ENCODE data around the gene SCG2. TPM values are rescaled to one million over a fixed set of nuclear protein-coding genes. Genes with fewer than 3 reads are reported as not detected.

SCG2 gene
- total RNA-seq, 1 donor from 2014 or later = 2.0 TPM

DNA sequence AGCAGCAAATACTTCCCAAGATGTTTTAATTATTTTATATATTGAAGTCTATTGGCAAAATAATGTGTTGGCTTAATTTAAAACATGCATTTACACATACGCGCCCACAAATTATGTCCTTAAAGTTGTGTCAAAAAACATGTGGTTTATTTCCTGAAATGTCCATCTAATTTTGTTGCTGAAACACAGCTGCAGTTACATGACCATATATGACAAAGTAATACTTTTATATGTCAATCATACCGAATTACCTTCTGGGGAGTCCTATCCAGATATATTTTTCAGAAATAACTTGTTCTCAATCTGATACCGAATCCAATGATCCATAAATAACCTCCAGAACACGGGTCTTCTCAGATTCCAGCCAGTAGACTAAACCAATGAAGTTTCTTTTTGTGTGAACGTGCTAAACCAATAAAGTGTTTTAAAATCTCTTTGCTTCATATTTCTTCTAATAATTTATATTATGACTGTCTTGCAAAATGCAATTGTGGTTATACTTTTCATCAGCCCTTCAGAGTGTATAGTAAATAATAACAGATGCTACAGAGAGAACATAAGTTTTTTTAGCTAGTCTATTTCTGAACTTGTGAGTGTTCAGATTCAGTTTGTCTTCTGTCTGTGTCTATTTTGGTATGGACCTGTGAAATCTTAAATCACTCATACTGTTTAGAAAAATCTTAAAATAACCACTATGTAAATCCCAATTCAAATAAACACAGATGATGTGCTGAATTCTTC is 2.4 kb downstream of the SCG2 start:
- no peaks in the 10 kb centered on the region for H3K9me3 Mint-ChIP-seq
- no peaks in the 10 kb centered on the region for H3K36me3 Mint-ChIP-seq
- H3K27ac Mint-ChIP-seq = no peak overlapping the region
- H3K4me1 Mint-ChIP-seq = peaks cover 2% of the 10 kb centered on the region
- no peak for DNase-seq (ENCODE audit: low spot score in 2 of 2, unreplicated experiment in 2 of 2)
- H3K27me3 Mint-ChIP-seq (ENCODE audit: low read depth) = peaks cover 27% of the 10 kb centered on the region
- no peak overlapping the region for H3K4me3 Mint-ChIP-seq
- TF ChIP-seq, protein P1, sequence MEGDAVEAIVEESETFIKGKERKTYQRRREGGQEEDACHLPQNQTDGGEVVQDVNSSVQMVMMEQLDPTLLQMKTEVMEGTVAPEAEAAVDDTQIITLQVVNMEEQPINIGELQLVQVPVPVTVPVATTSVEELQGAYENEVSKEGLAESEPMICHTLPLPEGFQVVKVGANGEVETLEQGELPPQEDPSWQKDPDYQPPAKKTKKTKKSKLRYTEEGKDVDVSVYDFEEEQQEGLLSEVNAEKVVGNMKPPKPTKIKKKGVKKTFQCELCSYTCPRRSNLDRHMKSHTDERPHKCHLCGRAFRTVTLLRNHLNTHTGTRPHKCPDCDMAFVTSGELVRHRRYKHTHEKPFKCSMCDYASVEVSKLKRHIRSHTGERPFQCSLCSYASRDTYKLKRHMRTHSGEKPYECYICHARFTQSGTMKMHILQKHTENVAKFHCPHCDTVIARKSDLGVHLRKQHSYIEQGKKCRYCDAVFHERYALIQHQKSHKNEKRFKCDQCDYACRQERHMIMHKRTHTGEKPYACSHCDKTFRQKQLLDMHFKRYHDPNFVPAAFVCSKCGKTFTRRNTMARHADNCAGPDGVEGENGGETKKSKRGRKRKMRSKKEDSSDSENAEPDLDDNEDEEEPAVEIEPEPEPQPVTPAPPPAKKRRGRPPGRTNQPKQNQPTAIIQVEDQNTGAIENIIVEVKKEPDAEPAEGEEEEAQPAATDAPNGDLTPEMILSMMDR (IDR thresholded peaks at IDR 0.05; ENCODE audit: unreplicated experiment) = no peak

DNA sequence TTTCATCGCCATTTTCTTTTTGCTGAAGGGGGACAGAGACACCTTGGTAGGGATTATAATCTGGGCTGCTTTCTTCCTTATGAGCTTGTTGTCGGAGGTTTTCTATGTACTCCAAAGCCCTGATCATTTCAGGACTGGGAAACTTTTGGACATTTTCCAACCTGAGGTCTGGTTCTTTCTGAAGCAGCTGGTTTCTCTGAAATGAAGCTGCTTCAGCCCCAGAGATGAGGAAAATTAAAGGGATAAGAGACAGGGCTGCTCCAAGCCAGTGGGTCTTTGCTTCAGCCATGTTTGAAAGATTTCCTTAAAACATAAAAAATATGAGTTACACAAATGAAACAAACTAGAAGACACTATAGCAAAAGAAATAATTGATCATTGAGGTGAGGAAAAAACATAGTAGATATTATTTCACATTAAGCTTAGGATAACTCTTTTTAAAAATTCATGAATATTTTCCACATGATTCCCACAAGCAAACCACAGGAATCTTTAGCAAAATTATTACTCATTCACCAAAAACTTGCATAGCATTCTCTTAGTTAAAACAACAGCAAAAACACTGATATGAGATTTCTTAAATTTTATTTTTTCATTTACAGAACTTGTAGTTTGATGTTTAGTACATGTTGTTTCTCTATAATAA is 3.0 kb downstream of the SCG2 start:
- no peaks in the 10 kb centered on the region for H3K9me3 Mint-ChIP-seq
- H3K4me3 Mint-ChIP-seq = no peak overlapping the region
- TF ChIP-seq, protein P1 (IDR thresholded peaks at IDR 0.05; ENCODE audit: unreplicated experiment) = no peak
- peaks cover 2% of the 10 kb centered on the region for H3K4me1 Mint-ChIP-seq
- no peak overlapping the region for H3K27ac Mint-ChIP-seq
- H3K36me3 Mint-ChIP-seq = no peaks in the 10 kb centered on the region
- peaks cover 24% of the 10 kb centered on the region for H3K27me3 Mint-ChIP-seq (ENCODE audit: low read depth)
- DNase-seq (ENCODE audit: low spot score in 2 of 2, unreplicated experiment in 2 of 2) = no peak

DNA sequence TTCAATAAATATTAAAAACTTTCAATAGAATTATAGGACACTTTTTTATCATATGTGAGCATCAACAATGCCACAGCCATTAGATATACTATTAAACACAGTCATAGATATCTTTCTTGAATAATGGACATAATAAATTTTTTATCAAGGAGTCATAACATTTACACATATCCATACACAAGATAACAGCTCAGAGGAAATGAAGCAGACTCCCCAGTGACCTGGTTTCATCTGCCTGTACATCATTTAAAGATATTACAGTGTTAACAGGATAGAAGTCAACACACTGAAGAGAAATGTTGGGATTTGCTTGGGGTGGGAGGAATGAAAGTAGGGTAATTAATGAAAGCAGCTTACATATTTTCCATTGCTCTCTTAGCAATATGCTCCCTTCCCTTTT is 5.1 kb downstream of the SCG2 start:
- no peak overlapping the region for H3K27ac Mint-ChIP-seq
- DNase-seq (ENCODE audit: low spot score in 2 of 2, unreplicated experiment in 2 of 2) = no peak
- H3K4me1 Mint-ChIP-seq = no peaks in the 10 kb centered on the region
- no peaks in the 10 kb centered on the region for H3K36me3 Mint-ChIP-seq
- H3K9me3 Mint-ChIP-seq = no peaks in the 10 kb centered on the region
- TF ChIP-seq, protein P1 (IDR thresholded peaks at IDR 0.05; ENCODE audit: unreplicated experiment) = no peak
- peaks cover 24% of the 10 kb centered on the region for H3K27me3 Mint-ChIP-seq (ENCODE audit: low read depth)
- no peak overlapping the region for H3K4me3 Mint-ChIP-seq

DNA sequence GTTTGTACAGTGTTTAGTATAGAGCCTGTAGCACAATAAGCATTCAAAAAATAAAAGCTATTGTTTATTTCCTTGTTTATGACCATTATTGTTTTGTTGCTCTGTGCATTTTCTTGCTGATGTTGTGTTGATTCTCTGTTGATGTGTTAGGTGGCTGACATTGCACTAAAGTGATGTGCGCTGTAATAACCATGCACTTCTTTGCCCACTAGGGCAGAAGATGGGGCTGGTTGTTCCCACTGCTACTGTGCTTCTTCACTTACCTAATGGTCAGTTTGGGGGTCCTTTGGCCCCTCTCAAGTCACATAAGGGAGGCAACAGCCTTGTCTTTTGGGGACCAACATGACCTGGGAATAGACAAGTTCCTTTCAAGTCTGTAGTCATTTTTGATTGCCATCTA is 6.0 kb downstream of the SCG2 start:
- TF ChIP-seq, protein P1 (IDR thresholded peaks at IDR 0.05; ENCODE audit: unreplicated experiment) = no peak
- no peak overlapping the region for H3K4me3 Mint-ChIP-seq
- no peaks in the 10 kb centered on the region for H3K9me3 Mint-ChIP-seq
- no peak overlapping the region for H3K27ac Mint-ChIP-seq
- DNase-seq (ENCODE audit: low spot score in 2 of 2, unreplicated experiment in 2 of 2) = no peak
- peaks cover 24% of the 10 kb centered on the region for H3K27me3 Mint-ChIP-seq (ENCODE audit: low read depth)
- H3K4me1 Mint-ChIP-seq = no peaks in the 10 kb centered on the region
- no peaks in the 10 kb centered on the region for H3K36me3 Mint-ChIP-seq

DNA sequence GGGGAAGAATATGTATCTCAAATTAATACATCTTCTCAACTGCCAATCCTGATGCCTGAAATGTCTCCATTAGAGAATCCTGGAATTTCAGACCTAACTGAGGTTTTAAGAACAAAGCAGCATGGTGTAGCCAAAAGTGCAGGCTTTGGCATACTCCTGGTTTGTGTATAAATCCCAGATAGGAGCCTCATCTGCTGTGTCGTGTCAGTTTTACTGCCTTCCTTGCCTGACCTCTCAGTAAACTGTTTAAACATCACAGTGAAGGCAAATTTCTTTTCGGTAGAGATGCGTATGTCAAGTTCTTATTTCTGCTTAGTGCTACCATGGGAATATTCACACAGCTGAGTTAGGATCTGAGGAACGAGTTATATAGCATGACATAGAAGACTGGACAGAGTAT is 7.3 kb downstream of the SCG2 start:
- TF ChIP-seq, protein P1 (IDR thresholded peaks at IDR 0.05; ENCODE audit: unreplicated experiment) = no peak
- Mint-ChIP-seq H3K27ac (no peak overlapping the region), H3K36me3 (no peaks in the 10 kb centered on the region)

More for the DNA sequence above, 7.3 kb downstream of the SCG2 start:
- DNase-seq (ENCODE audit: low spot score in 2 of 2, unreplicated experiment in 2 of 2) = no peak
- Mint-ChIP-seq H3K4me1 (no peaks in the 10 kb centered on the region), H3K4me3 (no peak overlapping the region), H3K9me3 (no peaks in the 10 kb centered on the region), H3K27me3 (ENCODE audit: low read depth) (peaks cover 21% of the 10 kb centered on the region)

Data from mesothelial cell of epicardium (in vitro differentiated cells).